Endothelial cell (in vitro differentiated cells): ENCODE results near the gene HERC4. TPM values are rescaled to one million over a fixed set of nuclear protein-coding genes. Genes with fewer than 3 reads are reported as not detected.

Source experiments
- DNase-seq: peaks from one replicate; pipeline ENCODE4 v3.0.0; 2021; ENCODE audit warnings: low spot score
- H3K27ac Mint-ChIP-seq: one replicate; pipeline ENCODE4 v1.8.0; 2021; ENCODE audit warnings: mixed read lengths, inconsistent platforms; ENCODE audit not compliant: unreplicated experiment
- H3K27me3 Mint-ChIP-seq: one replicate; pipeline ENCODE4 v1.8.0; 2021; ENCODE audit warnings: mild to moderate bottlenecking, moderate library complexity, mixed read lengths, inconsistent platforms; ENCODE audit not compliant: unreplicated experiment
- H3K36me3 Mint-ChIP-seq: one replicate; pipeline ENCODE4 v1.8.0; 2021; ENCODE audit warnings: mild to moderate bottlenecking, low read depth, mixed read lengths, inconsistent platforms; ENCODE audit not compliant: unreplicated experiment
- H3K4me1 Mint-ChIP-seq: one replicate; pipeline ENCODE4 v1.8.0; 2021; ENCODE audit warnings: mild to moderate bottlenecking, mixed read lengths, inconsistent platforms; ENCODE audit not compliant: unreplicated experiment
- H3K4me3 Mint-ChIP-seq: one replicate; pipeline ENCODE4 v1.8.0; 2021; ENCODE audit warnings: mild to moderate bottlenecking, mixed read lengths, inconsistent platforms; ENCODE audit not compliant: unreplicated experiment
- H3K9me3 Mint-ChIP-seq: one replicate; pipeline ENCODE4 v1.8.0; 2021; ENCODE audit warnings: mixed read lengths, inconsistent platforms; ENCODE audit not compliant: unreplicated experiment
- total RNA-seq: library from RNA; stranded (reverse); fragmentation: NEBNext Ultra II Directional; extraction: Animal tissue kit (Norgen Biotek cat#: 25700); gene quantifications from one replicate; pipeline ENCODE4 v1.2.1, GENCODE V29; 2021; ENCODE audit not compliant: unreplicated experiment
- TF ChIP-seq, protein P1 (sequence below): fragments of 200-600 bp; sonication (generic); IDR thresholded peaks from one replicate; pipeline ENCODE4 v1.5.0; 2021; ENCODE audit warnings: antibody characterized with exemption; ENCODE audit not compliant: unreplicated experiment

Gene HERC4
- total RNA-seq, 1 donor from 2014 or later: 53.4 TPM

DNA sequence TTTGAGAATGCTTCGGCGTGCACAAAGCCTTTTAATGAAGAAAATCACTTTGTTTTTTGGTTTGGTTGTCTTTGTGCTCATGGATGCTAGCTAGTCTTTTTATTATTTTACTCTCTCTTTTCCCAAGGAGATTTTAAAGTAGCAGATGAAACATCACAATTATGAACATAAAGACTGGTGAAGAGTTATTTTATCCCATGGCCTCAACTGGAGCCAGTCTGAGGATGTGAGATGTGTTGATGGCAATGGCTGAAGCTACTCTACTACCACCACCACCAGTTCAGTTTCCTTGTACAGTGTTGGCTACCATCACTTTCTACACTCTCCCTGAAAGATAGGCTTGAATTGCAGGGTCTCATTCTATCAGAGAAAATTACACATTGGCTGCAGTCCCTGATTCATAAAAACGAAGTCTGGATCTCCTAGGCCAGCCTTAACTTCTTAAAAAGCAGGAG, 494 bp upstream of the HERC4 start:
- Mint-ChIP-seq H3K4me1 (peaks cover 24% of the 10 kb centered on the region), H3K27me3 (peaks cover 7% of the 10 kb centered on the region), H3K27ac (no peak overlapping the region), H3K4me3 (peak overlapping the region; percentile 51), H3K36me3 (peaks cover 6% of the 10 kb centered on the region), H3K9me3 (no peaks in the 10 kb centered on the region)
- TF ChIP-seq, protein P1, sequence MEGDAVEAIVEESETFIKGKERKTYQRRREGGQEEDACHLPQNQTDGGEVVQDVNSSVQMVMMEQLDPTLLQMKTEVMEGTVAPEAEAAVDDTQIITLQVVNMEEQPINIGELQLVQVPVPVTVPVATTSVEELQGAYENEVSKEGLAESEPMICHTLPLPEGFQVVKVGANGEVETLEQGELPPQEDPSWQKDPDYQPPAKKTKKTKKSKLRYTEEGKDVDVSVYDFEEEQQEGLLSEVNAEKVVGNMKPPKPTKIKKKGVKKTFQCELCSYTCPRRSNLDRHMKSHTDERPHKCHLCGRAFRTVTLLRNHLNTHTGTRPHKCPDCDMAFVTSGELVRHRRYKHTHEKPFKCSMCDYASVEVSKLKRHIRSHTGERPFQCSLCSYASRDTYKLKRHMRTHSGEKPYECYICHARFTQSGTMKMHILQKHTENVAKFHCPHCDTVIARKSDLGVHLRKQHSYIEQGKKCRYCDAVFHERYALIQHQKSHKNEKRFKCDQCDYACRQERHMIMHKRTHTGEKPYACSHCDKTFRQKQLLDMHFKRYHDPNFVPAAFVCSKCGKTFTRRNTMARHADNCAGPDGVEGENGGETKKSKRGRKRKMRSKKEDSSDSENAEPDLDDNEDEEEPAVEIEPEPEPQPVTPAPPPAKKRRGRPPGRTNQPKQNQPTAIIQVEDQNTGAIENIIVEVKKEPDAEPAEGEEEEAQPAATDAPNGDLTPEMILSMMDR: no peak
- DNase-seq: no peak

DNA sequence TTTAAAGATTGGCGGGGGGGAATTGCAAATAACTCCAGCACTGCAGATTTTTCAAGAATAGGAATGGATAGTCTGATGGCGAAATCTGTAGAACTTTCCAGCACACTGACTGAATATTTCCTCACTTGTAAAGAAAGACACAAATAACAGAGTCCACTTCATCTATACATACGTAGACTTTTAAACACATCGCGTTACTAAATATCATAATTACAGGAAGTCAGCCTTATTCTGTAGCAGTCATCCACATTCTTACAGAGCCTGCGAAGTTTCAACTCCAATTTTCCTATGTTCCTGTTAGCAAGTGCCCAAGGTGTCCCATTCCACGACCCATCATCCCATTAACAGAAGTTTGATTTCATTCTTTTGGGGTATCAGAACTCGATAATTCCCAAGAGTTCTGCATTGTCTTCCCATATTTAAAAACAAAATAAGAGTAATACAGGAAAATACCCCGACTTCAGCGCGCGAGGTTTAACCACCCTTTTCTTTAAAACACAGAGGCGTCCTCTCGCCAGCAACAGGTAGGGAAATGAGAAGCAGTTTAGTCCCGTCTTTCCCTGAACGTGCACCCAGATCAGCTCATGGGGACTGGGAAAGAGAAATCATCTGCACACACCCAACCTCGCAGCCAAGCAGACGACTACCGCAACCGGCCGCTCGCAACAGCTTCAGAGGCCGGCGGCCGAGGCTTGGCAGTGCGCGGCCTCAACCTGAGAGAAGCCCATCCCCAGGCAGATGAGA, 880 bp downstream of the HERC4 start:
- Mint-ChIP-seq H3K4me3 (peak overlapping the region; percentile 99), H3K9me3 (no peaks in the 10 kb centered on the region), H3K27ac (peak overlapping the region; percentile 95), H3K27me3 (peaks cover 7% of the 10 kb centered on the region), H3K36me3 (peaks cover 6% of the 10 kb centered on the region), H3K4me1 (peaks cover 24% of the 10 kb centered on the region)
- DNase-seq: no peak
- TF ChIP-seq, protein P1: no peak

DNA sequence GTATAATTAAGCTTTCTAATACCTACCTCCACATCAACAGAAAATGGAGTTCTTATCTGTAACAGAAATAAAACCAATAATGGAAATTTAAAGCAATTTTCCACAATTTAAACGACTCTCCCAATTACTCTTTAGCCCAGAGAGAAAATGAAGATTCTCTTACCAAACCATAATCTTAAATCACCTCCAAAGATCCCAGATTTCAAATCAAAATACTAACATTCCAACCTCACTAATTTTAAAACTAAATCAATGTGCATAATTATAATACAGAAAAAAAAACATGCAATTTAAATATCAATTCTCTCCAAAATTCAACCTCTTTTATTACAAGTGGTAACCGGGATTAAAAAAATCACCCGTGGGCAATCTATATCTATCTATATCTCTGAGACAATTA, 1.5 kb downstream of the HERC4 start:
- peak overlapping the region; percentile 95 for H3K27ac Mint-ChIP-seq
- peak overlapping the region; percentile 99 for H3K4me3 Mint-ChIP-seq
- no peak for DNase-seq
- TF ChIP-seq, protein P1: no peak
- peaks cover 24% of the 10 kb centered on the region for H3K4me1 Mint-ChIP-seq
- H3K9me3 Mint-ChIP-seq: no peaks in the 10 kb centered on the region
- peaks cover 6% of the 10 kb centered on the region for H3K36me3 Mint-ChIP-seq
- H3K27me3 Mint-ChIP-seq: peaks cover 7% of the 10 kb centered on the region

DNA sequence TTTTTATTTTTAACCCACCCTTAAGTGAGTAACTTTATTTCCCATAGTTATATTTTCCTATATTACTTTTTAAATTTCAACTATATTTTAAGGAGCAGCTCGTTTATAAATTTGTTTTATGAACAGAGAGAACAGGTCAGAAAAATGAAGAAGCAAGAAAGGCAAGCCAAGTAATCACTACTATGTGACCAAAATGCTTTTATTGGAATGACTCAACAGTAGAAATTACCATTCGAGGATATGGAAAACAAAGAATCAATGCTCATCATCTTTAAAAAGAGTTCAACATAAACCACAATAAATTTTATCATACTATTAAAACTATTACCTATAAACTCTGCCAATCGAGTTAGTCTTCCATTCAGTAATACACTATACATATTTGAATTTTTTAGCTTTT, 7.6 kb downstream of the HERC4 start:
- no peak overlapping the region for H3K27ac Mint-ChIP-seq
- H3K4me3 Mint-ChIP-seq: no peak overlapping the region
- H3K9me3 Mint-ChIP-seq: no peaks in the 10 kb centered on the region
- no peaks in the 10 kb centered on the region for H3K36me3 Mint-ChIP-seq
- TF ChIP-seq, protein P1: no peak
- H3K4me1 Mint-ChIP-seq: peaks cover 11% of the 10 kb centered on the region
- DNase-seq: no peak
- H3K27me3 Mint-ChIP-seq: no peaks in the 10 kb centered on the region

DNA sequence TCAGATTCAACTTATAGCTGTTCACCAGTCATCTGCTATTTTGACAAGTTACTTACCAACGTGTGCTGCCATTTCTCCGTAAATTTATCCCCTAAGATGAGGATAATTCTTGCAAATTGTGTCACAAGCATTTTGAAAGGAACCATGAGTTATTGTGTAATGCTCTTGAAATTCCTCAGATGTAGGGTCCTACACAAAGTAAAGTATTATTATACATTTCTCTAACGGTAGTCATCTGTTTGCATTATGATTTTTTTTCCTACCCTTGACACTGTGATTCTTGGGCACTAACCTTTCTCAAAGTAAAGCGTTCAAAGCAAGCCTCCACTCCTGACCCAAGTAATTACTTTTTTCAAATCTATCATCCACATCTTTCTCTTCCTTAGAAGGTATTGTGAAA, 8.1 kb downstream of the HERC4 start:
- Mint-ChIP-seq H3K4me1 (peaks cover 7% of the 10 kb centered on the region), H3K36me3 (no peaks in the 10 kb centered on the region), H3K27me3 (no peaks in the 10 kb centered on the region), H3K27ac (no peak overlapping the region), H3K4me3 (no peak overlapping the region), H3K9me3 (no peaks in the 10 kb centered on the region)
- TF ChIP-seq, protein P1: no peak
- DNase-seq: no peak
